22Rv1 (cell line): ENCODE data around the gene ABLIM2.

Experiments
- H3K27ac ChIP-seq: fragments of 450-650 bp; 2 replicates; pipeline ENCODE4 v1.5.1; 2017
- CTCF ChIP-seq: fragments of 450-650 bp; IDR thresholded peaks from 2 replicates; pipeline ENCODE4 v1.5.1; 2017; ENCODE audit warnings: mild to moderate bottlenecking
- ZFX ChIP-seq: fragments of 450-650 bp; IDR thresholded peaks from 2 replicates; pipeline ENCODE4 v1.6.1; 2017; ENCODE audit warnings: antibody characterized with exemption, borderline replicate concordance

The ABLIM2 gene

GRCh38 chr4:8069102-8069752 is 89.4 kb downstream of the ABLIM2 start:
- no peak overlapping the region for H3K27ac ChIP-seq
- no peak for TF ChIP-seq CTCF
- no peak for TF ChIP-seq ZFX

- no peak overlapping the region for H3K27ac ChIP-seq
- TF ChIP-seq CTCF: no peak
- TF ChIP-seq ZFX: no peak
Observed at GRCh38 chr4:8067945-8068896, 90.4 kb downstream of the ABLIM2 start.

GRCh38 chr4:8067274-8067936 is 91.2 kb downstream of the ABLIM2 start:
- no peak overlapping the region for H3K27ac ChIP-seq
- no peak for TF ChIP-seq CTCF
- TF ChIP-seq ZFX: no peak

- H3K27ac ChIP-seq: no peak overlapping the region
- TF ChIP-seq CTCF: no peak
- no peak for TF ChIP-seq ZFX
Observed at GRCh38 chr4:8066336-8066931, 92.2 kb downstream of the ABLIM2 start.

GRCh38 chr4:8063974-8064563 is 94.5 kb downstream of the ABLIM2 start:
- TF ChIP-seq ZFX (no peak), CTCF (no peak)

GRCh38 chr4:8061573-8061972 is 97.0 kb downstream of the ABLIM2 start:
- no peak overlapping the region for H3K27ac ChIP-seq
- TF ChIP-seq ZFX (no peak), CTCF (no peak)

More at GRCh38 chr4:8063974-8064563, 94.5 kb downstream of the ABLIM2 start:
- no peak overlapping the region for H3K27ac ChIP-seq
